Measurements from ENCODE around the gene ZNF541. TPM values are rescaled to one million over a fixed set of nuclear protein-coding genes. Genes with fewer than 3 reads are reported as not detected.

ZNF541 gene
- total RNA-seq, 1 experiment from 2014 or later, result not detected

- intact Hi-C loops (cut with micrococcal nuclease; ENCODE audit: unreplicated experiment), result no loop called here
- Histone ChIP-seq H3K79me2 (ENCODE audit: low read depth) (no peaks in the 10 kb centered on the region), H3K9me3 (ENCODE audit: insufficient read depth, low read depth) (no peaks in the 10 kb centered on the region), H2AFZ (no peak overlapping the region), H3K27me3 (ENCODE audit: insufficient read depth, low read depth) (no peaks in the 10 kb centered on the region), H3K4me3 (no peak overlapping the region), H3K27ac (no peak overlapping the region), H3F3A (ENCODE audit: insufficient read depth, low read depth) (peaks cover 12% of the 10 kb centered on the region; the same call in 1 of the 2 replicates), H3K36me3 (ENCODE audit: low read depth) (no peaks in the 10 kb centered on the region), H3K9me2 (ENCODE audit: insufficient read depth) (no peaks in the 10 kb centered on the region), H3K4me2 (no peak overlapping the region), H4K20me1 (ENCODE audit: insufficient read depth) (no peaks in the 10 kb centered on the region), H3K4me1 (replicated peaks; ENCODE audit: insufficient read depth) (no peaks in the 10 kb centered on the region)
- CTCF ChIA-PET, result no interaction called here
- no peak for DNase-seq
- no peak for TF ChIP-seq EZH2 (IDR thresholded peaks at IDR 0.05; ENCODE audit: low read depth)
- TF ChIP-seq, protein P1, sequence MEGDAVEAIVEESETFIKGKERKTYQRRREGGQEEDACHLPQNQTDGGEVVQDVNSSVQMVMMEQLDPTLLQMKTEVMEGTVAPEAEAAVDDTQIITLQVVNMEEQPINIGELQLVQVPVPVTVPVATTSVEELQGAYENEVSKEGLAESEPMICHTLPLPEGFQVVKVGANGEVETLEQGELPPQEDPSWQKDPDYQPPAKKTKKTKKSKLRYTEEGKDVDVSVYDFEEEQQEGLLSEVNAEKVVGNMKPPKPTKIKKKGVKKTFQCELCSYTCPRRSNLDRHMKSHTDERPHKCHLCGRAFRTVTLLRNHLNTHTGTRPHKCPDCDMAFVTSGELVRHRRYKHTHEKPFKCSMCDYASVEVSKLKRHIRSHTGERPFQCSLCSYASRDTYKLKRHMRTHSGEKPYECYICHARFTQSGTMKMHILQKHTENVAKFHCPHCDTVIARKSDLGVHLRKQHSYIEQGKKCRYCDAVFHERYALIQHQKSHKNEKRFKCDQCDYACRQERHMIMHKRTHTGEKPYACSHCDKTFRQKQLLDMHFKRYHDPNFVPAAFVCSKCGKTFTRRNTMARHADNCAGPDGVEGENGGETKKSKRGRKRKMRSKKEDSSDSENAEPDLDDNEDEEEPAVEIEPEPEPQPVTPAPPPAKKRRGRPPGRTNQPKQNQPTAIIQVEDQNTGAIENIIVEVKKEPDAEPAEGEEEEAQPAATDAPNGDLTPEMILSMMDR (conservative IDR thresholded peaks at IDR 0.05), result no peak
- no TSS peak for BruUV-seq (replicated peaks)
- POLR2A ChIA-PET (ENCODE audit: unreplicated experiment), result no interaction called here
Measured at GRCh38 chr19:47537493-47537892, 35.5 kb downstream of the ZNF541 start.

- Histone ChIP-seq H3K4me2 (no peak overlapping the region), H3K36me3 (ENCODE audit: low read depth) (no peaks in the 10 kb centered on the region), H3K4me3 (no peak overlapping the region), H3K27me3 (ENCODE audit: insufficient read depth, low read depth) (no peaks in the 10 kb centered on the region), H3K4me1 (replicated peaks; ENCODE audit: insufficient read depth) (no peaks in the 10 kb centered on the region), H4K20me1 (ENCODE audit: insufficient read depth) (no peaks in the 10 kb centered on the region), H3K27ac (no peak overlapping the region), H3K9me3 (ENCODE audit: insufficient read depth, low read depth) (no peaks in the 10 kb centered on the region), H3K79me2 (ENCODE audit: low read depth) (no peaks in the 10 kb centered on the region), H3F3A (ENCODE audit: insufficient read depth, low read depth) (0 out of 2 replicates have a peak, but pooled peaks cover 4% of the 10 kb centered on the region), H2AFZ (no peak overlapping the region), H3K9me2 (ENCODE audit: insufficient read depth) (no peaks in the 10 kb centered on the region)
- DNase-seq, result no peak
- no TSS peak for BruUV-seq (replicated peaks)
- ChIA-PET CTCF (interaction anchor here (0.7 kb wide), 1 partner anchor 406 kb away, joined by 5 read pairs; no protein-coding TSS in a partner anchor), POLR2A (ENCODE audit: unreplicated experiment) (no interaction called here)
- intact Hi-C loops (cut with micrococcal nuclease; ENCODE audit: unreplicated experiment), result no loop called here
- no peak for TF ChIP-seq EZH2 (IDR thresholded peaks at IDR 0.05; ENCODE audit: low read depth)
- TF ChIP-seq, protein P1 (conservative IDR thresholded peaks at IDR 0.05), result no peak
Measured at GRCh38 chr19:47534628-47535027, 38.3 kb downstream of the ZNF541 start.

GRCh38 chr19:47531640-47532387, 41.1 kb downstream of the ZNF541 start:
- H3F3A ChIP-seq (ENCODE audit: insufficient read depth, low read depth), result 0 out of 2 replicates have a peak, but pooled peaks cover 7% of the 10 kb centered on the region
- no TSS peak for BruUV-seq (replicated peaks)
- H3K4me3 ChIP-seq, result no peak overlapping the region
- intact Hi-C loops (cut with micrococcal nuclease; ENCODE audit: unreplicated experiment), result no loop called here
- no peak for DNase-seq
- H3K27ac ChIP-seq, result no peak overlapping the region
- H3K9me3 ChIP-seq (ENCODE audit: insufficient read depth, low read depth), result no peaks in the 10 kb centered on the region
- H3K4me2 ChIP-seq, result no peak overlapping the region
- TF ChIP-seq, protein P1 (conservative IDR thresholded peaks at IDR 0.05), result no peak
- no peak for TF ChIP-seq EZH2 (IDR thresholded peaks at IDR 0.05; ENCODE audit: low read depth)
- no peaks in the 10 kb centered on the region for H3K79me2 ChIP-seq (ENCODE audit: low read depth)
- no peak overlapping the region for H2AFZ ChIP-seq
- no peaks in the 10 kb centered on the region for H4K20me1 ChIP-seq (ENCODE audit: insufficient read depth)
- no peaks in the 10 kb centered on the region for H3K9me2 ChIP-seq (ENCODE audit: insufficient read depth)
- H3K4me1 ChIP-seq (replicated peaks; ENCODE audit: insufficient read depth), result no peaks in the 10 kb centered on the region
- no peaks in the 10 kb centered on the region for H3K27me3 ChIP-seq (ENCODE audit: insufficient read depth, low read depth)
- ChIA-PET CTCF (interaction anchor here (0.7 kb wide), 1 partner anchor 12 kb away, joined by 18 read pairs; no protein-coding TSS in a partner anchor), POLR2A (ENCODE audit: unreplicated experiment) (no interaction called here)
- H3K36me3 ChIP-seq (ENCODE audit: low read depth), result no peaks in the 10 kb centered on the region
